GM04504 (cell line): ENCODE data around the gene KCTD5.
A peak's percentile ranks its signal among the peaks of the same experiment; 100 is the strongest.
"Not testable (repeated sequence)": the region's sequence is repeated elsewhere in the genome, so short reads cannot be mapped to it uniquely, and the experiment has no call there.

Experiments used
- DNase-seq: peaks from one replicate; pipeline ENCODE4 v3.0.0-alpha.2; 2012; ENCODE audit warnings: low read depth

Gene KCTD5

DNA sequence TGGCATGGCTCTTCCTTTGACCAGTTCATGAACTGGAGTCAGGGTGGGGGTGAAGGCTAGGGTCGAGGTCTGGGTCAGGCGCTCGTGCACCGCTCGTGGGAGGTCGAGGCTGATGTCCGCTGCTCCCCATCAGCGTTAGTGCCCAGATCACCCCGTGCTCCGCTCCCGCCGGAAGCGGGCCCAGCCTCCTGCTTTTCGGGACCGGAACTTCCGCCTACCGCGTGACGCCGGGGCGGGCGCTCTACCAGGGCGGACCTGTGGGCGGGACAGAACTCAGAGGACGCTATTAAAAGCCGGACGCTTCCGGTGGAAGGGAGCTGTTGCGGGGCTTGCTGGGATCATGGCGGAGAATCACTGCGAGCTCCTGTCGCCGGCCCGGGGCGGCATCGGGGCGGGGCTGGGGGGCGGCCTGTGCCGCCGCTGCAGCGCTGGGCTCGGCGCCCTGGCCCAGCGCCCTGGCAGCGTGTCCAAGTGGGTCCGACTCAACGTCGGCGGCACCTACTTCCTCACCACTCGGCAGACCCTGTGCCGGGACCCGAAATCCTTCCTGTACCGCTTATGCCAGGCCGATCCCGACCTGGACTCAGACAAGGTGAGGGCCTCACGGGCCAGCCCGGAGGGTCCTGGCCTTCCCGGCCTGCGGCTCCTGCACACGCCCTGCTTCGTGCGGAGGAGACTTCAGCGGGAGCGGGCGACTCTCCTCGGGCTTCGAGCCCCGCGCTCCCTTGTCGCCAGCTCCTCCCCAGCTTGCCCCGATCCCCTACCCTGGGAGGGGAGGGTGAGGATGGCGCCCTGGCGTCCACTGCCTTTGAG, at the start of gene KCTD5:
TSS of gene KCTD5 (plus strand) at position 315 of the 813 bp plus-strand sequence. CDS start at position 341, 26 bp downstream.
- peak; percentile 90 for DNase-seq

DNA sequence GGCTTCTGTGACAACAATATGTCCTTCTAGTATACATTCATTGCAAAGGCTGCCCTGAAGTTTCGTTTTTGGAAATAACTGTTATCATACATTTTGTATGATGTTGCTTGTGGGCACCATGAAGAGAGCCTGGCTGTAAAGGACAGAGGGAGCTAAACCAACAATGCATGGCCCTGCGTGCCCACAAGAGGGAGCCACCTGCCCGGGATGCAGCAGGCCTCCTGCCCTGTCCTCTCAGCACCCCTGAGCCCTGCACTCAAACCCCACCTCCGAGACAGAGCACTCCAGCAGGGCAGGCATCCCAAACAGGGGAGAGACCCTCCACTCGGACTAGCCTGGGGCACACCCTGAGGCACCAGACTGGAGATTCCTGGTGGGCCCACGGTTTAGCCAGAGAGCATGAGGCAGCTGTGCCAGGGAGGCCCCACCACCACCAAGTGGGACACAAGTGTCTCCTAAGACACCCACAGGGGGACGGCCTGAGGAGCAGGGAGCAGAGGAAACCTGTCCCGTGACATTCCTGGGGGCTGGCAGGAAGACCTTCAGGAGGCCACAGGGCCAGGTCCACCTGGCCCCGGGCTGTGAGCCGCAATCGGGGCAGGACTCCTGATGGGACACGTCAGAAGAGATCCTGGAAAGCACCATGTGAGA, 43.1 kb upstream of the KCTD5 start:
- not testable (repeated sequence) for DNase-seq

- not testable (repeated sequence) for DNase-seq
These were observed 42.6 kb upstream of the KCTD5 start for GRCh38 chr16:2639722-2640072.

GRCh38 chr16:2642561-2642960, 39.8 kb upstream of the KCTD5 start:
- DNase-seq = not testable (repeated sequence)

DNA sequence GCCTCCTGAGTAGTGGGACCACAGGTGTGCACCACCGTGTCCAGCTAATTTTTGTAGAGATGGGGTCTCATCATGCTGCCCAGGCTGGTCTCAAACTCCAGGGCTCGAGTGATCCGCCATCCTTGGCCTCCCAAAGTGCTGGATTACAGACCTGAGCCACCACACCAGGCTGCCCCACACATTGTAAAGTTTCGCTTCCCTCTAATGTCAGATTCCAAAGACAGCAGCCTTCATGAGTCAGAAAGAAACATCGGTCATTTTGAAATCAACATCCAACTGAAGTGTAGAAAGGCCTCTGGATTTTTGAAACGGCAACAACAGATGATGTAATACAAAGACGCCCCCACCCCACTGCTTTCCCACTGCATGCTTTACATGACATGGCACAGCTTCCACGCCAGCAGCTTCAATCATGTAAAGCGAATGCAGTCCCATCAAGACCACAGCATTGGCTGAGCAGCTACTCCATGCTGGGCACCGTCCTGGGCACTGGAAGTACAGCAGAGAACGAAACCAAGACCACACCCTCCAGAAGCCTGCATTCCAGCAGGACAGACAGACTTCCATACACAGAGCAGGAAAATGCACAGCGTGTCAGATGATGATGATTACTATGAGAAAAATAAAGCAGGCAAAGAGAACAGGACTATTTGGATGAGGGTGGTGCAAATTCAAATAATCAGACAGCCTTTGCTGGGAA, 37.4 kb upstream of the KCTD5 start:
- DNase-seq = not testable (repeated sequence)

GRCh38 chr16:2651268-2651871, 31.0 kb upstream of the KCTD5 start:
- not testable (repeated sequence) for DNase-seq

- not testable (repeated sequence) for DNase-seq
These were observed 28.4 kb upstream of the KCTD5 start for GRCh38 chr16:2653915-2654314.

GRCh38 chr16:2654949-2655348, 27.4 kb upstream of the KCTD5 start:
- not testable (repeated sequence) for DNase-seq

DNA sequence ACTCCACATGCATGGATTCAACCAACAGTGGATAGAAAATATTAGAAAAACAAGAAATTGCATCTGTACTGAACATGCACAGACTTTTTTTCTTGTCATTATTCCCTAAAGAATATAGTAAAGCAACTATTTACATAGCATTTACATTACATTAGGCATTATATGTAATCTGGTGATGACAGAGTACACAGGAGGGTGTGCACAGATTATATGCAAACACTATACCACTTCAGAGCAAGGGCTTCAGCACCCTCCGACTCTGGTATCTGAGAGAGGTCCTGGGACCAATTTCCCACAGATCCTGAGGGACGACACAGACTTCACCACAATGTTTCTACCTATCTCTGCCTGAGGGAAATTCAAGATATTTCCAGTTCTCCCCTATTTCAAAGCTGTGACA, 25.3 kb upstream of the KCTD5 start:
- no peak for DNase-seq

- not testable (repeated sequence) for DNase-seq
These were observed 24.5 kb upstream of the KCTD5 start for GRCh38 chr16:2657803-2658202.

GRCh38 chr16:2659560-2659959, 22.8 kb upstream of the KCTD5 start:
- not testable (repeated sequence) for DNase-seq

- DNase-seq = not testable (repeated sequence)
These were observed 22.2 kb upstream of the KCTD5 start for GRCh38 chr16:2660014-2660662.

GRCh38 chr16:2660755-2661373, 21.5 kb upstream of the KCTD5 start:
- not testable (repeated sequence) for DNase-seq

DNA sequence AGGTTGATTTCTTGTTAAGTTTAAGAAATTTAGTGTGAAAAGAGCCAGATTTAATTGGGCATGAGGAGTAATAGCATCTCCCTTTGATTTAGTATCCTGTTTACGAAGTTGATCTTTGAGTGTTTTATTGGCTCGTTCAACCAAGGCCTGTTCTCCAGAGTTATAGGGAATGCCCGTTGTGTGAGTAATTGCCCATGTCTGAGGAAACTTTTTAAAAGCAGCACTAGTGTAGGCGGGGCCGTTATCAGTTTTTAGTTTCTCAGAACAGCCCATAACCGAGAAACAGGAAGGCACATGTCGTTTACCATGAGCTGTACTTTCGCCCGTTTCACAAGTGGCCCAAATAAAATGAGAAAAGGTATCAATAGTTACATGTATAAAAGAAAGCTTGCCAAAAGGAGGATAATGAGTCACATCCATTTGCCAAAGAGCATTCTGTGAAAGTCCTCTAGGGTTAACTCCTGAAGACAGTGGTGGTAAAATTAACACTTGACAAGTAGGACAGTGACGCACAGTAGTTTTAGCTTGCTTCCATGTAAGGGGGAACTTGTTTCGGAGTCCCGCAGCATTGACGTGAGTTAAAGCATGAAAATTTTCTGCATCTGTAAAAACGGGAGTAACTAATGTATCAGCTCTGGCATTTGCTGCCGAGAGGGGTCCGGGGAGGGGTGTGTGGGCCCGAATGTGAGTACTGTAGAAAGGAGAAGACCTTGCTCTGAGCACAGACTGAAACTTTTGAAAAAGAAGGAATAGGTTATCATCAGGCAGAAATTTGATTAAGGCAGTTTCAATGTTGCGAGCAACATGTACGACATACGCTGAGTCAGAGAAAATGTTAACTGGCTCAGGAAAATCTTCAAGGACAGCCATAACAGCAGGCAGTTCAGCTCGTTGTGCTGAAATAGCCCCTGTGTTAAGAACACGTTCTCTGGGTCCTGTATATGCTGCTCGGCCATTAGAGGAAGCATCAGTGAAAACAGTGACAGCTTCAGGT, 18.5 kb upstream of the KCTD5 start:
- no peak for DNase-seq

- DNase-seq = no peak
These were observed 17.7 kb upstream of the KCTD5 start for GRCh38 chr16:2664574-2664982.

- not testable (repeated sequence) for DNase-seq
These were observed 15.7 kb upstream of the KCTD5 start for GRCh38 chr16:2666671-2667070.

DNA sequence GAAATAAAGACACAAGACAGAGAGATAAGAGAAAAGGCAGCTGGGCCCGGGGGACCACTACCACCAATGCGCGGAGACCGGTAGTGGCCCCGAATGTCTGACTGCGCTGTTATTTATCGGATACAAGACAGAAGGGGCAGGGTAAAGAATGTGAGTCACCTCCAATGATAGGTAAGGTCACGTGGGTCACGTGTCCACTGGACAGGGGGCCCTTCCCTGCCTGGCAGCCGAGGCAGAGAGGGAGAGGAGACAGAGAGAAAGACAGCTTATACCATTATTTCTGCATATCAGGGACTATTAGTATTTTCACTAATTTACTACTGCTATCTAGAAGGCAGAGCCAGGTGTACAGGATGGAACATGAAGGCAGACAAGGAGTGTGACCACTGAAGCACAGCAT, 12.7 kb upstream of the KCTD5 start:
- not testable (repeated sequence) for DNase-seq

- not testable (repeated sequence) for DNase-seq
These were observed 12.3 kb upstream of the KCTD5 start for GRCh38 chr16:2670017-2670416.

DNA sequence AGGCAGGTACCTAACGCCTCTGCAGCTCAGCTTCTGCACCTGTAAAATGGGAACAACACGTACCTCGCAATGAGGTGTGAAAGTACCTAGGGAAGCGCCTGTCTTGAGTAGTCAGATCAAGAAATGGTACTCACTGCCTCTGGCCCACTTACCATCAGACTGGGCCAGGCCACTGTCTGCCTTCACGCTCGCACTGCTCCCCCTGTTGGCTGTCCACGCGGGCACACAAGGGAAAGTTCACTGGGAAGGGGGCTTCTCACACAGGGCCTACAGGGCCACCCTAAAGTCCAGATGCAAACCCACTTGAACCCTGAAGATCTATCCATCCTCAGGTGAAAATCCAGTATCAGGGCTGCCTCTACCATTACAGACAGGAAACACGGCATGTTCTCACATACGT, 11.1 kb upstream of the KCTD5 start:
- DNase-seq = not testable (repeated sequence)

- no peak for DNase-seq
These were observed 10.6 kb upstream of the KCTD5 start for GRCh38 chr16:2671741-2672140.
